Activated CD8-positive, alpha-beta T cell treated with anti-CD3 and anti-CD28 coated beads for 36 hours (primary cell): Measurements from ENCODE around the gene SEC61B. TPM values are rescaled to one million over a fixed set of nuclear protein-coding genes. Genes with fewer than 3 reads are reported as not detected.
"Not testable (repeated sequence)": the region's sequence is repeated elsewhere in the genome, so short reads cannot be mapped to it uniquely, and the experiment has no call there.

Experiments used
- ATAC-seq: fragments of 200-7000 bp; cut with Tn5 transposase; one replicate; pipeline ENCODE4 v1.10.0; 2021; ENCODE audit warnings: mild to moderate bottlenecking, moderate library complexity
- CTCF ChIA-PET: fragments of 350-600 bp; sonication (Branson Sonifier 250); formaldehyde crosslinking; loops from one replicate; lab custom pipeline; 2021; ENCODE audit warnings: antibody characterized with exemption; lab: Charles Lee
- POLR2A ChIA-PET: fragments of 350-600 bp; sonication (Branson Sonifier 250); formaldehyde crosslinking; loops from one replicate; lab custom pipeline; 2021; ENCODE audit warnings: antibody characterized with exemption; lab: Charles Lee
- DNase-seq: peaks from one replicate; pipeline ENCODE4 v3.0.0-alpha.2; 2020
- H3K27ac Mint-ChIP-seq: one replicate; pipeline ENCODE4 v1.8.0; 2021; ENCODE audit warnings: mild to moderate bottlenecking, mixed read lengths
- H3K27me3 Mint-ChIP-seq: one replicate; pipeline ENCODE4 v1.8.0; 2021; ENCODE audit warnings: mixed read lengths
- H3K36me3 Mint-ChIP-seq: one replicate; pipeline ENCODE4 v1.8.0; 2021; ENCODE audit warnings: low read depth, mixed read lengths
- H3K4me1 Mint-ChIP-seq: one replicate; pipeline ENCODE4 v1.8.0; 2021; ENCODE audit warnings: low read depth, mixed read lengths
- H3K4me3 Mint-ChIP-seq: one replicate; pipeline ENCODE4 v1.8.0; 2021; ENCODE audit warnings: mild to moderate bottlenecking, moderate library complexity, mixed read lengths
- H3K9me3 Mint-ChIP-seq: one replicate; pipeline ENCODE4 v1.8.0; 2021; ENCODE audit warnings: mixed read lengths
- CTCF ChIP-seq: fragments of 200-600 bp; IDR thresholded peaks from one replicate; pipeline ENCODE4 v1.8.0; 2022; ENCODE audit warnings: antibody characterized with exemption, mild to moderate bottlenecking
- intact Hi-C: fragments of 100-400 bp; cut with micrococcal nuclease; formaldehyde crosslinking; loops from one replicate; pipeline ENCODE4 v1.10.0; 2022
- total RNA-seq, 2 experiments: library from RNA; stranded (reverse); gene quantifications; one replicate each; pipeline ENCODE4 v1.2.3, GENCODE V29; 2021

The SEC61B gene
- total RNA-seq, 2 experiments from 2014 or later, result 140 to 149 TPM

- no peaks in the 10 kb centered on the region for H3K27me3 Mint-ChIP-seq
- H3K4me1 Mint-ChIP-seq, result peaks cover 24% of the 10 kb centered on the region
- DNase-seq (peak; percentile 64), ATAC-seq (peak; percentile 88)
- ChIA-PET CTCF (interaction anchor here (0.7 kb wide), 1 partner anchor 704 kb away, joined by 3 read pairs; no protein-coding TSS in a partner anchor), POLR2A (no interaction called here)
- H3K4me3 Mint-ChIP-seq, result no peak overlapping the region
- H3K27ac Mint-ChIP-seq, result peak overlapping the region; percentile 80
- intact Hi-C loops, result no loop called here
- TF ChIP-seq CTCF, result no peak
- H3K36me3 Mint-ChIP-seq, result peaks cover 20% of the 10 kb centered on the region
- no peaks in the 10 kb centered on the region for H3K9me3 Mint-ChIP-seq
These were observed 14.0 kb downstream of the SEC61B start for GRCh38 chr9:99235926-99236634.

GRCh38 chr9:99237356-99237755 lies 15.3 kb downstream of the SEC61B start:
- ATAC-seq (no peak), DNase-seq (no peak)
- no peak overlapping the region for H3K27ac Mint-ChIP-seq
- H3K4me1 Mint-ChIP-seq, result peaks cover 24% of the 10 kb centered on the region
- intact Hi-C loops, result no loop called here
- H3K27me3 Mint-ChIP-seq, result no peaks in the 10 kb centered on the region
- no peak overlapping the region for H3K4me3 Mint-ChIP-seq
- no peak for TF ChIP-seq CTCF
- CTCF ChIA-PET, result interaction anchor here (1.6 kb wide), 1 partner anchor 53 kb away, joined by 5 read pairs; no protein-coding TSS in a partner anchor
- peaks cover 18% of the 10 kb centered on the region for H3K36me3 Mint-ChIP-seq
- no peaks in the 10 kb centered on the region for H3K9me3 Mint-ChIP-seq
- POLR2A ChIA-PET, result interaction anchor here (0.7 kb wide), 1 partner anchor 15 kb away, joined by 3 read pairs; no protein-coding TSS in a partner anchor

- intact Hi-C loops, DNase-seq, ATAC-seq, H3K9me3 Mint-ChIP-seq, H3K27ac Mint-ChIP-seq, H3K4me3 Mint-ChIP-seq, H3K27me3 Mint-ChIP-seq: not testable (repeated sequence)
- CTCF ChIA-PET, result interaction anchor here (1.6 kb wide), 1 partner anchor 53 kb away, joined by 5 read pairs; no protein-coding TSS in a partner anchor
- POLR2A ChIA-PET, result interaction anchor here (1.0 kb wide), 1 partner anchor 16 kb away, joined by 4 read pairs; no protein-coding TSS in a partner anchor
- peaks cover 24% of the 10 kb centered on the region for H3K4me1 Mint-ChIP-seq
- peaks cover 21% of the 10 kb centered on the region for H3K36me3 Mint-ChIP-seq
These were observed 15.8 kb downstream of the SEC61B start for GRCh38 chr9:99237849-99238248.

GRCh38 chr9:99238331-99238730 lies 16.2 kb downstream of the SEC61B start:
- H3K4me3 Mint-ChIP-seq, result no peak overlapping the region
- no peak overlapping the region for H3K27ac Mint-ChIP-seq
- H3K4me1 Mint-ChIP-seq, result peaks cover 24% of the 10 kb centered on the region
- no peaks in the 10 kb centered on the region for H3K27me3 Mint-ChIP-seq
- ChIA-PET CTCF (interaction anchor here (1.6 kb wide), 1 partner anchor 54 kb away, joined by 5 read pairs; no protein-coding TSS in a partner anchor), POLR2A (interaction anchor here (1.0 kb wide), 1 partner anchor 15 kb away, joined by 4 read pairs; no protein-coding TSS in a partner anchor)
- peak; percentile 15 for DNase-seq
- H3K36me3 Mint-ChIP-seq, result peaks cover 21% of the 10 kb centered on the region
- intact Hi-C loops, result no loop called here
- TF ChIP-seq CTCF, result no peak
- H3K9me3 Mint-ChIP-seq, result no peaks in the 10 kb centered on the region
- peak; percentile 57 for ATAC-seq

- Mint-ChIP-seq H3K36me3 (peaks cover 21% of the 10 kb centered on the region), H3K27ac (no peak overlapping the region), H3K4me1 (peaks cover 26% of the 10 kb centered on the region), H3K27me3 (no peaks in the 10 kb centered on the region), H3K4me3 (no peak overlapping the region), H3K9me3 (no peaks in the 10 kb centered on the region)
- CTCF ChIA-PET, result interaction anchor here (1.1 to 4.0 kb wide), 2 partner anchors 8 to 54 kb away, joined by 3 to 27 read pairs; no protein-coding TSS in a partner anchor
- DNase-seq, result no peak
- ATAC-seq, result no peak
- no peak for TF ChIP-seq CTCF
- intact Hi-C loops, result no loop called here
- POLR2A ChIA-PET, result no interaction called here
These were observed 17.4 kb downstream of the SEC61B start for GRCh38 chr9:99239341-99240060.
